ENCODE results near the gene DDX18. TPM values are rescaled to one million over a fixed set of nuclear protein-coding genes. Genes with fewer than 3 reads are reported as not detected.

Gene DDX18
- total RNA-seq, 2 experiments from 2014 or later = 139 to 156 TPM

DNA sequence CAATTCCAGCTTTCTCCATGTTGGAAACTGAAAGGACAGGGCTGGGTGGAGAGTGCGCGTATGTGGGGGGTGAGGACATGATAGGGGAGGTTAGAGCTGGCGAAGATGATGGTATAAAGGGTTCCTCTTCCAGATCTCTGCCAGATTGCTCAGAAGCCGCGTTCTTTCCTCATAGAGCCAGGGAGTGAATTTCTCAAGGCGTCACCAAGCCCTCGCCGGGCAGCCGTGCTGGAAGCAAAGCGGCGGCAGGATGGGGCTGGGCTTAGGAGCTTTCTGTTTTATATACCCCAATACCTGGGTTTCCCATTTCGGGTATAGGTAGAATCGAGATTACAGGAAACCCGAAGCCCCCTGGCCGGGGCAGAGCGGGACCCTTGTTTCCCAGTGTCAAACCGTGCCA, 43.8 kb downstream of the DDX18 start:
- ChIA-PET CTCF (interaction anchor here (1.0 kb wide), 1 partner anchor 43 kb away, joined by 3 read pairs; no protein-coding TSS in a partner anchor), POLR2A (no interaction called here)
- Mint-ChIP-seq H3K4me1 (ENCODE audit: low read depth) (no peaks in the 10 kb centered on the region), H3K36me3 (ENCODE audit: low read depth) (no peaks in the 10 kb centered on the region), H3K27ac (no peak overlapping the region), H3K9me3 (no peaks in the 10 kb centered on the region), H3K4me3 (no peak overlapping the region), H3K27me3 (peaks cover 12% of the 10 kb centered on the region)
- ATAC-seq = no peak
- DNase-seq = no peak
- intact Hi-C loops (cut with micrococcal nuclease) = no loop called here
- TF ChIP-seq, protein P1, sequence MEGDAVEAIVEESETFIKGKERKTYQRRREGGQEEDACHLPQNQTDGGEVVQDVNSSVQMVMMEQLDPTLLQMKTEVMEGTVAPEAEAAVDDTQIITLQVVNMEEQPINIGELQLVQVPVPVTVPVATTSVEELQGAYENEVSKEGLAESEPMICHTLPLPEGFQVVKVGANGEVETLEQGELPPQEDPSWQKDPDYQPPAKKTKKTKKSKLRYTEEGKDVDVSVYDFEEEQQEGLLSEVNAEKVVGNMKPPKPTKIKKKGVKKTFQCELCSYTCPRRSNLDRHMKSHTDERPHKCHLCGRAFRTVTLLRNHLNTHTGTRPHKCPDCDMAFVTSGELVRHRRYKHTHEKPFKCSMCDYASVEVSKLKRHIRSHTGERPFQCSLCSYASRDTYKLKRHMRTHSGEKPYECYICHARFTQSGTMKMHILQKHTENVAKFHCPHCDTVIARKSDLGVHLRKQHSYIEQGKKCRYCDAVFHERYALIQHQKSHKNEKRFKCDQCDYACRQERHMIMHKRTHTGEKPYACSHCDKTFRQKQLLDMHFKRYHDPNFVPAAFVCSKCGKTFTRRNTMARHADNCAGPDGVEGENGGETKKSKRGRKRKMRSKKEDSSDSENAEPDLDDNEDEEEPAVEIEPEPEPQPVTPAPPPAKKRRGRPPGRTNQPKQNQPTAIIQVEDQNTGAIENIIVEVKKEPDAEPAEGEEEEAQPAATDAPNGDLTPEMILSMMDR (IDR thresholded peaks at IDR 0.05) = no peak

DNA sequence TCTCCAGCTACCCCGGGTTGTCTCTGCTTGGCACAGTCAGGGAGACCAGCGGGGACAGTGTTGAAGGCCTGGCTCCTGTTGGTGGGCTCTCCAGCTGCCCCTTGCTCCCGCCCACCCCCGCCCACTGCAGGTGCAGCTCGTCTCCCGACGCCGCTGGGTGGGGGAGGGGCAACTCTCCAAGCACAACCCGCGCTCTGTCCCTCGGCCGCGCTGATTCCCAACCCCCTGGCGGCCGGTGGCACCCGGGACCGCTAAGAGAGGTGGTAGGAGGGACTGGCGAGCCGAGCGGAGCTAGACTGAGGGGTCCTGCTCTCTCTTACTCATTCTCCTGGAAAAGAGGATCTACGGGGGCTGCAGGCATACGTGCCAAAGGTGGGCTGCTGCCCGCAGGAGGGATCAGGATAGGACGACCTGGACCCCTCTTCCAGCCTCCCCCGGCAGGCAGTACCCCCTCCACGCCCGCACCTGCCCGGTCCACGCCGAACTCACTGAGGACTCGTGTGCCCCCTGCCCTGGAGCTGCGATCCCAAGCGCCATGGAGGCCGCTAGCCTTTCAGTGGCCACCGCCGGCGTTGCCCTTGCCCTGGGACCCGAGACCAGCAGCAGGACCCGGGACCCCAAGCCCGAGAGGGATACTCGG, 44.5 kb downstream of the DDX18 start:
- Mint-ChIP-seq H3K36me3 (ENCODE audit: low read depth) (no peaks in the 10 kb centered on the region), H3K4me1 (ENCODE audit: low read depth) (no peaks in the 10 kb centered on the region), H3K27ac (no peak overlapping the region), H3K9me3 (no peaks in the 10 kb centered on the region), H3K4me3 (no peak overlapping the region), H3K27me3 (peaks cover 9% of the 10 kb centered on the region)
- intact Hi-C loops (cut with micrococcal nuclease) = no loop called here
- TF ChIP-seq, protein P1 (IDR thresholded peaks at IDR 0.05) = no peak
- ATAC-seq (no peak), DNase-seq (no peak)
- ChIA-PET POLR2A (no interaction called here), CTCF (interaction anchor here (1.0 kb wide), 1 partner anchor 44 kb away, joined by 3 read pairs; no protein-coding TSS in a partner anchor)

DNA sequence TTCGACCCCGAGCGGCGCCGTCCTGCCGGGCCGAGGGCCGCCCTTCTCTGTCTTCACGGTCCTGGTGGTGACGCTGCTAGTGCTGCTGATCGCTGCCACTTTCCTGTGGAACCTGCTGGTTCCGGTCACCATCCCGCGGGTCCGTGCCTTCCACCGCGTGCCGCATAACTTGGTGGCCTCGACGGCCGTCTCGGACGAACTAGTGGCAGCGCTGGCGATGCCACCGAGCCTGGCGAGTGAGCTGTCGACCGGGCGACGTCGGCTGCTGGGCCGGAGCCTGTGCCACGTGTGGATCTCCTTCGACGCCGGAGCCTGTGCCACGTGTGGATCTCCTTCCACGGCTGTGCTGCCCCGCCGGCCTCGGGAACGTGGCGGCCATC, 45.0 kb downstream of the DDX18 start:
- Mint-ChIP-seq H3K9me3 (no peaks in the 10 kb centered on the region), H3K4me3 (no peak overlapping the region), H3K27me3 (peaks cover 7% of the 10 kb centered on the region), H3K36me3 (ENCODE audit: low read depth) (no peaks in the 10 kb centered on the region), H3K27ac (no peak overlapping the region), H3K4me1 (ENCODE audit: low read depth) (no peaks in the 10 kb centered on the region)
- TF ChIP-seq, protein P1 (IDR thresholded peaks at IDR 0.05) = no peak
- DNase-seq (no peak), ATAC-seq (no peak)
- intact Hi-C loops (cut with micrococcal nuclease) = no loop called here
- ChIA-PET CTCF (no interaction called here), POLR2A (no interaction called here)

DNA sequence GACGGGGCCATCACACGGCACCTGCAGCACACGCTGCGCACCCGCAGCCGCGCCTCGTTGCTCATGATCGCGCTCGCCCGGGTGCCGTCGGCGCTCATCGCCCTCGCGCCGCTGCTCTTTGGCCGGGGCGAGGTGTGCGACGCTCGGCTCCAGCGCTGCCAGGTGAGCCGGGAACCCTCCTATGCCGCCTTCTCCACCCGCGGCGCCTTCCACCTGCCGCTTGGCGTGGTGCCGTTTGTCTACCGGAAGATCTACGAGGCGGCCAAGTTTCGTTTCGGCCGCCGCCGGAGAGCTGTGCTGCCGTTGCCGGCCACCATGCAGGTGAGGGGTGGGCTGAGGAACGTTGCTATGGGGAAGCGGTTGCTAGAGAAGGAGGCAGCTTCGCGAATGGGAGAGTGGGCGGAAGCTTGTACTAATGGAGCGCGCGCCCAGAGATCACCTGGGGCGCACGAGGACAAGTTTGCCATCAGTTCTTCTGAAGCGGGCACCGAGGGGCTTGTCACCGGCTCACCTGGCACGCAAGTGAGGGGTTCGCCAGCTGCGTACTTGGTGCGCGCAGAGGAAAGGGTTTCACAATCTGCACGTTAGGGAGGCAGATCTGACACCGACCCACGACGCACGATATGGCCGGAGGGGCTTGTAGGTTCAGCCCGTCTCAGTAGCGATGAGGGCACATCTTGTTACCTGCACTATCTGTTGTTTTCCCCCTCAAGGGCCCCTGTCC, 45.6 kb downstream of the DDX18 start:
- no peaks in the 10 kb centered on the region for H3K9me3 Mint-ChIP-seq
- H3K27ac Mint-ChIP-seq = no peak overlapping the region
- ChIA-PET CTCF (no interaction called here), POLR2A (no interaction called here)
- no peak overlapping the region for H3K4me3 Mint-ChIP-seq
- peaks cover 3% of the 10 kb centered on the region for H3K27me3 Mint-ChIP-seq
- intact Hi-C loops (cut with micrococcal nuclease) = no loop called here
- ATAC-seq = no peak
- no peaks in the 10 kb centered on the region for H3K36me3 Mint-ChIP-seq (ENCODE audit: low read depth)
- H3K4me1 Mint-ChIP-seq (ENCODE audit: low read depth) = no peaks in the 10 kb centered on the region
- DNase-seq = no peak
- TF ChIP-seq, protein P1 (IDR thresholded peaks at IDR 0.05) = no peak

DNA sequence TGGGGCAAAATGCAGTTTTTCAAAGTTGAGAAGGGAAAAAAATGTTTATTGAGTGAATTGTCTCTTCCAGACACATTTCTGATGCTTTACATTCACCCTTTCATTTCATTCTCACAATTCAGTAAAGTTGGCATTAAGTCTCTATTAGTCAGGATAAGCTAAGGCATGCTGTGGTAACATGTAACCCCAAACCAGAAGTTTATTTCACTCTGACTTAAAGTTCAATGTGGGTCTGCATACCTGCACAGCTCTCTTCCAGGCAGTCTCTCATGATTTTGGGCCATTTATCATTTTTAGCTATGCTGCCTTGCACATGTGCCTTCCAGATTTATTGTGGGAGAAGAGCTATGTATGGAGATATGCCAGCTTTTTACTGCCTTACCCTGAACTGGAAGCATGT, 48.0 kb downstream of the DDX18 start:
- no peak overlapping the region for H3K4me3 Mint-ChIP-seq

More for the DNA sequence above, 48.0 kb downstream of the DDX18 start:
- Mint-ChIP-seq H3K9me3 (no peaks in the 10 kb centered on the region), H3K27ac (no peak overlapping the region), H3K27me3 (peaks cover 3% of the 10 kb centered on the region), H3K4me1 (ENCODE audit: low read depth) (no peaks in the 10 kb centered on the region), H3K36me3 (ENCODE audit: low read depth) (no peaks in the 10 kb centered on the region)
- ATAC-seq = no peak
- ChIA-PET CTCF (no interaction called here), POLR2A (no interaction called here)
- intact Hi-C loops (cut with micrococcal nuclease) = no loop called here
- TF ChIP-seq, protein P1 (IDR thresholded peaks at IDR 0.05) = no peak
- DNase-seq = no peak
